Activated CD4-positive, alpha-beta T cell treated with anti-CD3 and anti-CD28 coated beads for 48 hours (primary cell): ENCODE measurements around the gene ZNF48.
"Not testable (repeated sequence)": the region's sequence is repeated elsewhere in the genome, so short reads cannot be mapped to it uniquely, and the experiment has no call there.

Source experiments
- DNase-seq: peaks from one replicate; pipeline ENCODE4 v3.0.0-alpha.2; 2020

Gene ZNF48

DNA sequence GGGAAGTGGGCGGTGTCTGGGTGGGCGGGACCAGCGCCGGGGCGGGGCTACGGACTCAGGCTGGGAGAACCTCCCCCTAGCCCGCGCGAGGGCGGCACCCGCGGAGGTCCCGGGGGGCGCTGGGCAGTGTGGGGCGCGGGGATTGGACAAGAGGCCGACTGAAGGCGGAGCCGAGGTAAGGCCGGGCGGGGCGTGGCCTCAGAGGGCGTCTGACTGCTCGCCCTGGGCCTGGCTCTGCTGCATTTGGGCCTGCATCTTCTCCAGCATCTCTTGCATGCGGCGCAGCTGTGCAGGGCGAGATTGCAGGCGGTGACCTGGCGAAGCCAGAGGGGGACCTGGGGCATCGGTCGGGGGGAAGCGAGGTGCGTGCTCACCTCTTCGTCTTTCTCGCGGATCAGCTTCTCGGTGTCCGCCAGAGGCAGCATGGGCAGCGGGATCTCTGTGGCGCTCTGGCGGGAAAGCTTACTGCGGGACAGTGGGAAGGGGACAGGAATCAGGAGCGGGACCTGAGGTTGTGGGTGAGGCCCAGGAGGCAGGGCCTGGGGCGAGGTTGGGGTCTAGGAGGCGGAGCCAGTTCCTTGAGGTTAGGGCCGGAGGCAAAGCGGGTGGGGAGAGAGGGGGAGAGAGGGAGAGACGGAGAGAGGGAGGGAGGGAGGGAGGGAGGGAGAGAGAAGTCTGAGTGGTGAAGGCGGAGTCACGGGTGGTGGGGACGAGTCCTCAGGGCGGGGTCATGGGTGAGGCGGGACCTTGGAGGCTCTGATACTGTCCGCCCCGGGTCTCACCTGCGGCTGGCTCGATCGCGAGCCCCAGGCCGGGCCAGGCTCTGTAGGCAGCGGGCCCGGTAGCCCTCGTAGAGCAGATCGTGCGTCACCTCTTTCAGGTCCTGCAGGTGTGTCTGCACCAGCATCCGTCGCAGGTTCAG lies 16.7 kb upstream of the ZNF48 start:
- peak; percentile 100 for DNase-seq

- DNase-seq: no peak
Observed at GRCh38 chr16:30379158-30379783, 15.9 kb upstream of the ZNF48 start.

DNA sequence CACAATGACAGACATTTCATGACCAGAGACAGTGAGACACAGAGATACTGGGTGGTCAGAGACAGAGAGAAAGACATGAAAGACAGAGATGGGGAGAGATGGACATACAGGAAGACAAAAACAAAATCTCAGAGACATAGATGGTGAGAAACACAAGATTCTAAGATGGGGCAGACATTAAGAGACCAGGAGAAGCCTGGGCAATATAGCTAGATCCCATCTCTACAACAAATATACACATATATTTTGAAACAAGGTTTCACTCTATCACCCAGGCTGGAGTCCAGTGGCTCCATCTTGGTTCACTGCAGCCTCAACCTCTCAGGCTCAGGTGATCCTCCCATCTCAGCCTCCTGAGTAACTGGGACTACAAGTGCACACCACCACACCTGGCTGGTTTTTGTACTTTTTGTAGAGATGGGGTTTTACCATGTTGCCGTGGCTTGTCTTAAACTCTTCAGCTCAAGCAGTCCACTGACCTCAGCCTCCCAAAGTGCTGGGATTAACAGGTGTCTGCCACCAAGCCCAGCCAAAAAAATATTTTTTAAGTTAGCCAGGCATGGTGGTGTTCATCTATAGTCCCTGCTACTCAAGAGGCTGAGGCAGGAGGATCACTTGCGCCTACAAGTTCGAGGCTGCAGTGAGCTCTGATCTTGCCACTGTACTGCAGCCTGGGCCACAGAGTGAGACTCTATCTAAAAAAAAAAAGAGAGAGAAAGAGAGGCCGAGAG lies 15.0 kb upstream of the ZNF48 start:
- no peak for DNase-seq

DNA sequence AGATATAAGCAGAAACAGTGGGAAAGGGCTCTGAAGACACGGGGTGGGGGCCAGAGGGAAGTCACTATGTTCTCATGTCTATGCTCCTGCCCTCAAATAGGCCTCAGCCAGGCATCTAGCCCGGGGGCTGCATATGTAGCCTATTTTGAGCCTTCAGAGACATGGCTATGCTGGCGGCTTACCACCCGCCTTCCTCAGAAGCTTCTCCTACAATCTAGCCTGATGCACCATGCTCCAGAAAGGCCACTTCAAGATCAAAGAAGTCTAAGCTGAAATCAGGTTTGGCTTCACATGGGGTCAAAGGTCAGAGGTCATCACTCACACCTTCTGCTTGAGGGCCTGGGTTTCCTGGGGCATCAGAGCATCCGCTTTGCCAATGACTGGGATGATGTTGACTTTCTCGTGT lies 14.4 kb upstream of the ZNF48 start:
- no peak for DNase-seq

DNA sequence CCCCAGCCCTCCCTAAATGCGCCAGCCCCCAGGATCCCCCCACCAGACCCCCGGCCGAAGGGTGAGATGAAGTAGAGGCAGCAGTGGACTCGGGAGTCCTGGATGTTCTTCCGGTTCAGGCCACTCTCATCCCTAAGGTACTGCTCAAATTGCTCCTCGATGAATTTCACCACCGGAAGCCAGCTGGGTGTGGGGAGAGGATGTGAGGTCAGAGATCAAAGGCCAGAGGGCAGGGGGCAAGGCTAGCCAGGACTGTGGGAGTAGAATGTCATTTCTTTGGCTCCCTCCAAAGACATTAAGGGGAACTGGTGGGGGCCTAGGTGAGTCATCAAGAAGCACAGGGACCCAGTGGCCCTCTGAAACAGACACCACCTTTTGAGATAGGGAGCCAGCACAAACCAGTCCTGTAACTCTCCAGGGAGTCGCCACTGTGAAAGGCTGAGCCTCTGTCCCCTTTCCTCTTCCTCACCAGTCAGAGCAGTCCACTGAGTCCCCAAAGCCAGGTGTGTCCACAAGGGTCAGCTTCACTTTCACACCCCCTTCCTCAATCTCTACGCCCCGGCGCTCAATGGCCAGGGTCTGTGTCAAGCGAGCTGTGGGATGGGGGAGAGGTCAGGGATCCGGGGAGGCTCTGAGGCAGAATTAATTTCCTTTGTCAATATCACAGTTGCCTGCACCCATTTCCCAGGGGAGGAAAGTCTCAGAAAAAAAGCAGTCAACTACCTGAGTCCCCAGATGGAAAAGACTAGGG lies 13.8 kb upstream of the ZNF48 start:
- peak; percentile 41 for DNase-seq

GRCh38 chr16:30382111-30382881 lies 12.9 kb upstream of the ZNF48 start, which contains the start of gene SEPTIN1:
TSS of gene SEPTIN1 (minus strand) at chr16:30382561. CDS start at chr16:30382542, 19 bp downstream.
- DNase-seq: peak; percentile 82

- no peak for DNase-seq
Observed at GRCh38 chr16:30383521-30383920, 11.7 kb upstream of the ZNF48 start.

- no peak for DNase-seq
Observed at GRCh38 chr16:30394592-30395154, 547 bp upstream of the ZNF48 start.

DNA sequence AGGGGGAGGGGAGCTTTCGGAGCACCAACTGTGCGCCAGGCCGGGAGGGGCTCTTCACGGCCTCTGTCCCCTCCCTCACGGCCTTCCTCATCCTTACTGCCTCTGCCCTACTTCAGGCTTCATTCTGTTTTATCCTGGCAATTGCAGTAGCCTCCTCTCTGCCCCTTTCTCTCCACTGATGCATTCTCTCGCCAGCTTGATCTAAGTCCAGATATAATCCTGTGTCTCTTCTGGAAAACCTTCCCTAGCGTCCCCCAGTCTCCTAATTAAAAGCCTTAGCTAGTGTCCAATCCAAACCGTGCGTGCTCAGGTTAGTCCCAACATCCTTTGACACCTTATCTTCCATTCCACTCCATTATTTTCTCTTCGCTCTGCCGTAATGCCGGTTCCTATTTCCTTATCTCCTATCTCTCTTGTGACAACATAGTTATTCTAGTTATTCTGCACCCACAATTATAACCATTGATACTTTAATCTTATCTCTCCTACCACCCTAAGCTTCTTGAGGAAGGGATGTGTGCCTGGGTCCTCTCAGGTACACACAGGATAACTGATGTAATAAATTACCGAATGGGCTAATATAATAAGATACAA lies 869 bp downstream of the ZNF48 start:
- DNase-seq: no peak

DNA sequence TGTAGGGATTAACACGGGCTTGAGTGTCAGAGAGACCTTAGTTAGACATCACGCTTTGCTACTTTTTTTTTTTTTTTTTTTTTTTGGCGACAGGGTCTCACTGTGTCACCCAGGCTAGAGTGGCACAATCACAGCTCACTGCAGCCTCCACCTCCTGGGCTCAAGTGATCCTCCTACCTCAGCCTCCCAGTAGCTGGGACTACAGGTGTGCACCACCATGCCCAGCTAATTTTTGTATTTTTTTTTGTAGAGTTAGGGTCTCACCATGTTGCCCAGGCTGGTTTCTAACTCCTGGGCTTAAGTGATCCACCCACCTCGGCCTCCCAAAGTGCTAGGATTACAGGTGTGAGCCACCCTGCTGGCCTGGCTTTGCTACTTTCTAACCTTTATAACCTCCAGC lies 1.4 kb downstream of the ZNF48 start:
- not testable (repeated sequence) for DNase-seq

GRCh38 chr16:30397056-30397455 lies 1.8 kb downstream of the ZNF48 start:
- DNase-seq: no peak

- peak; percentile 15 for DNase-seq
Observed at GRCh38 chr16:30397776-30398660, 2.8 kb downstream of the ZNF48 start.

DNA sequence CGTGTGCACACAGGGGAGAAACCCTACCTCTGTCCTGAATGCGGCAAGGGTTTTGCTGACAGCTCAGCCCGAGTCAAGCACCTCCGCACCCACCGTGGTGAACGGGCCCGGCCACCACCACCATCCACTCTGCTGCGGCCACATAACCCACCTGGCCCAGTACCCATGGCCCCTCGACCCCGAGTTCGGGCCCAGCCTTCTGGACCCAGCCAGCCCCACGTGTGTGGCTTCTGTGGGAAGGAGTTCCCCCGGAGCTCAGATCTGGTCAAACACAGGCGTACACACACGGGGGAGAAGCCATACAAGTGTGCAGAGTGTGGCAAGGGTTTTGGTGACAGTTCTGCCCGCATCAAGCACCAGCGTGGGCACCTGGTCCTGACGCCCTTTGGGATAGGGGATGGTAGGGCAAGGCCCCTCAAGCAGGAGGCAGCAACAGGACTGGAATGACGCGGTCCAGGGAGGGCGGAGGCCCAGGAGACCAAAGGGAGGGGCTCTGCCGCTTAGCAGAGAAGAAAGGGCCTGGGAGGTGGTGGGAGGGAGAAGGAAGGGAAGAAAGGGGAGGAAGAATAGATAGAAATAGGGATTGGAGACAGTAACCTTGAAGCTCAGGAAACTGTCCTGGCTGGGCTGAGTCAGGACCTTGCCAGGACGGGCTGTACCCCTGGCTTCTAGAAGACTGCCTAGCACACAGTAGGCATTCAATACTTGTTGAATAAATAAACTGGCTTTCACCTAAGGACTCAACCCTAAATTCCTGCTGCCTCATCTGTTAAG lies 3.6 kb downstream of the ZNF48 start:
- no peak for DNase-seq

DNA sequence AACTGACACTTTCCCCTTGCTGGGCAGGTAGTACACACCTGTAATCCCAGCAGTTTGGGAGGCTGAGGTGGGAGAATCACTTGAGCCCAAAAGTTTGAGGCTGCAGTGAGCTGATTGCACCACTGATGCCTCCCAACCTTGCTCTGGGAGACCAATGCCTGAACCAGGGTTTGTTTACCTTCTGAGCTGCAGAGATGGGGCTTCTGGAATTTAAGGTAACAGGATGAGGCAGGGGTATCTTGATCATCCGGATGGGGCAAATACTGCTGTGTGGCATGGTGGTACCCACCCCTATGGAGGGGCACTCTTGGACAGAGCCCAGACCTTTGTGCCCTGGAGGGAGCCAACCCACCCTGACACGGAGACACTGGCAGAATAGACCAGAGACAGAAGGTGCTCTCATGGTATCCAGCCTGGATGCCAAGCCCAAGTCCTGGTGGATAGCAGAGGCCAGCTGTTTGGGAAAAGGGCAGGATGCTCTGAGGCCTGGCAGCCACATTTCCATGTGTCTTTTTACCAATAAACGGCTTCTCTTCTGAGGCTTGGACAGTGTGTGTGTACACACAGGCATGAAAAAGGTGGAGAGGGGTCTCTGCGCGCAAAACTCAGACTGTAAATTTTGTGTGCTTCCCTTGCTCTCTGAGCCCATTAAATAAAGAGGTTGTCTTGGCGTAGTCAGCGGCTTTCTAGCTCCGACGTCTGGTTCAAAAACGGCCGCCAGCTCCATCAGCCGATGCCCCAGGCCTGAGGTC lies 4.4 kb downstream of the ZNF48 start:
- no peak for DNase-seq

GRCh38 chr16:30401768-30402425 lies 6.7 kb downstream of the ZNF48 start:
- no peak for DNase-seq

- no peak for DNase-seq
Observed at GRCh38 chr16:30406795-30407101, 11.5 kb downstream of the ZNF48 start.

- peak; percentile 95 for DNase-seq
Observed at GRCh38 chr16:30407102-30407803, 12.0 kb downstream of the ZNF48 start, which contains the start of gene ZNF771. TSS of gene ZNF771 (plus strand) at chr16:30407606. CDS start at chr16:30408054, 448 bp downstream.
